IMR-90 (cell line): ENCODE measurements around the gene OLFML3.

Source experiments
- BHLHE40 ChIP-seq: fragments of 150-350 bp; IDR thresholded peaks from 2 replicates; pipeline ENCODE4 v1.6.1; 2016; ENCODE audit warnings: mild to moderate bottlenecking, low read depth, low read length
- CEBPB ChIP-seq: IDR thresholded peaks from 2 replicates; pipeline ENCODE4 v1.6.1; 2012; ENCODE audit warnings: low read depth, low read length, improper control_type of control experiment
- FOS ChIP-seq: fragments of 150-350 bp; IDR thresholded peaks from 2 replicates; pipeline ENCODE4 v1.6.1; 2016; ENCODE audit warnings: low read depth, low read length
- MAZ ChIP-seq: IDR thresholded peaks from 2 replicates; pipeline ENCODE4 v1.6.1; 2012; ENCODE audit warnings: low read depth, mild to moderate bottlenecking, low read length, improper control_type of control experiment, moderate library complexity, borderline replicate concordance
- MXI1 ChIP-seq: IDR thresholded peaks from 2 replicates; pipeline ENCODE4 v1.6.1; 2012; ENCODE audit warnings: low read depth, mild to moderate bottlenecking, low read length, moderate library complexity, borderline replicate concordance
- NFE2L2 ChIP-seq: fragments of 150-350 bp; IDR thresholded peaks from 2 replicates; pipeline ENCODE4 v1.6.1; 2016; ENCODE audit warnings: low read depth, mild to moderate bottlenecking, low read length
- POLR2A ChIP-seq: IDR thresholded peaks from 2 replicates; pipeline ENCODE4 v1.6.1; 2012; ENCODE audit warnings: mild to moderate bottlenecking, low read depth, low read length
- RAD21 ChIP-seq: IDR thresholded peaks from 2 replicates; pipeline ENCODE4 v1.6.1; 2012; ENCODE audit warnings: low read length, improper control_type of control experiment
- RCOR1 ChIP-seq: IDR thresholded peaks from 2 replicates; pipeline ENCODE4 v1.6.1; 2012; ENCODE audit warnings: mild to moderate bottlenecking, low read length, improper control_type of control experiment; ENCODE audit not compliant: insufficient replicate concordance
- RFX5 ChIP-seq: IDR thresholded peaks from 2 replicates; pipeline ENCODE4 v1.8.0; 2012; ENCODE audit warnings: low read depth, mild to moderate bottlenecking, low read length, moderate library complexity
- TF ChIP-seq, protein P1 (sequence below): conservative IDR thresholded peaks from 2 replicates; pipeline ENCODE4 v1.5.1; 2012; ENCODE audit warnings: mild to moderate bottlenecking, low read depth, low read length, improper control_type of control experiment
- TF ChIP-seq, protein P2 (sequence below): fragments of 150-350 bp; IDR thresholded peaks from 2 replicates; pipeline ENCODE4 v1.6.1; 2017; ENCODE audit warnings: mild to moderate bottlenecking, antibody characterized with exemption, low read length, low read depth

DNA sequence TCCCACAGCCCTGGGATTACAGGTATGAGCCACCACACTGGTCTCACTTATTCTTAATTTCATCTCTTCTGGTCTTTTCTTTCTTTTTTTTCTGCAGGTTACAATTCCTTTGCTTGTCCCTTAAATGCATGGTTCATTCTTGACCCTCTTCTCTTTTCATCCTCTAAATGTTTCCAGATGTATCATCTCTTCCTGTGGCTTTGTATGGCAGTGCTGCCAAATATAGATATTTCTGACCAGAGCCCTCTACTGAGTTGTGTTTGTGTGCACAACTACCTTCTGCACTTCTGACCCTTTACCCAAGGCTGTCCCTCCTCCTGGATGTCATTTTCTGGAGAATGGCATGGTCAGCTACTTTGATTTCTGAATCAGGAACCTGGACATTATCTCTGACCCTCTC is 32.5 kb downstream of the OLFML3 start:
- TF ChIP-seq, protein P1, sequence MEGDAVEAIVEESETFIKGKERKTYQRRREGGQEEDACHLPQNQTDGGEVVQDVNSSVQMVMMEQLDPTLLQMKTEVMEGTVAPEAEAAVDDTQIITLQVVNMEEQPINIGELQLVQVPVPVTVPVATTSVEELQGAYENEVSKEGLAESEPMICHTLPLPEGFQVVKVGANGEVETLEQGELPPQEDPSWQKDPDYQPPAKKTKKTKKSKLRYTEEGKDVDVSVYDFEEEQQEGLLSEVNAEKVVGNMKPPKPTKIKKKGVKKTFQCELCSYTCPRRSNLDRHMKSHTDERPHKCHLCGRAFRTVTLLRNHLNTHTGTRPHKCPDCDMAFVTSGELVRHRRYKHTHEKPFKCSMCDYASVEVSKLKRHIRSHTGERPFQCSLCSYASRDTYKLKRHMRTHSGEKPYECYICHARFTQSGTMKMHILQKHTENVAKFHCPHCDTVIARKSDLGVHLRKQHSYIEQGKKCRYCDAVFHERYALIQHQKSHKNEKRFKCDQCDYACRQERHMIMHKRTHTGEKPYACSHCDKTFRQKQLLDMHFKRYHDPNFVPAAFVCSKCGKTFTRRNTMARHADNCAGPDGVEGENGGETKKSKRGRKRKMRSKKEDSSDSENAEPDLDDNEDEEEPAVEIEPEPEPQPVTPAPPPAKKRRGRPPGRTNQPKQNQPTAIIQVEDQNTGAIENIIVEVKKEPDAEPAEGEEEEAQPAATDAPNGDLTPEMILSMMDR: no peak
- TF ChIP-seq POLR2A: no peak
- no peak for TF ChIP-seq RCOR1
- TF ChIP-seq, protein P2, sequence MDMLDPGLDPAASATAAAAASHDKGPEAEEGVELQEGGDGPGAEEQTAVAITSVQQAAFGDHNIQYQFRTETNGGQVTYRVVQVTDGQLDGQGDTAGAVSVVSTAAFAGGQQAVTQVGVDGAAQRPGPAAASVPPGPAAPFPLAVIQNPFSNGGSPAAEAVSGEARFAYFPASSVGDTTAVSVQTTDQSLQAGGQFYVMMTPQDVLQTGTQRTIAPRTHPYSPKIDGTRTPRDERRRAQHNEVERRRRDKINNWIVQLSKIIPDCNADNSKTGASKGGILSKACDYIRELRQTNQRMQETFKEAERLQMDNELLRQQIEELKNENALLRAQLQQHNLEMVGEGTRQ: no peak
- TF ChIP-seq MAZ: no peak
- TF ChIP-seq CEBPB: no peak
- TF ChIP-seq BHLHE40: no peak
- TF ChIP-seq MXI1: no peak
- TF ChIP-seq NFE2L2: no peak
- no peak for TF ChIP-seq RFX5
- no peak for TF ChIP-seq FOS
- no peak for TF ChIP-seq RAD21
